PC-9 (cell line): ENCODE results near the gene IMP3.

ENCODE experiments used
- CTCF ChIP-seq: fragments of 200-600 bp; sonication (generic); conservative IDR thresholded peaks from 2 replicates; pipeline ENCODE4 v1.6.1; 2017; ENCODE audit warnings: mixed run types, antibody characterized with exemption, mild to moderate bottlenecking, moderate library complexity
- EZH2 ChIP-seq: fragments of 200-600 bp; sonication (generic); IDR thresholded peaks from 2 replicates; pipeline ENCODE4 v1.8.0; 2017; ENCODE audit warnings: antibody characterized with exemption, low read depth

GRCh38 chr15:75591655-75592364 is 48.2 kb downstream of the IMP3 start:
- no peak for TF ChIP-seq EZH2
- TF ChIP-seq CTCF = no peak
